NB4 (cell line): ENCODE results near the gene ADGRA1.

Experiments
- TF ChIP-seq, protein P1 (sequence below): IDR thresholded peaks from one replicate; pipeline ENCODE4 v1.5.1; 2012; ENCODE audit warnings: low read depth, low read length
- TF ChIP-seq, protein P2 (sequence below): IDR thresholded peaks from 2 replicates; pipeline ENCODE4 v1.6.1; 2011; ENCODE audit warnings: low read depth, low read length

DNA sequence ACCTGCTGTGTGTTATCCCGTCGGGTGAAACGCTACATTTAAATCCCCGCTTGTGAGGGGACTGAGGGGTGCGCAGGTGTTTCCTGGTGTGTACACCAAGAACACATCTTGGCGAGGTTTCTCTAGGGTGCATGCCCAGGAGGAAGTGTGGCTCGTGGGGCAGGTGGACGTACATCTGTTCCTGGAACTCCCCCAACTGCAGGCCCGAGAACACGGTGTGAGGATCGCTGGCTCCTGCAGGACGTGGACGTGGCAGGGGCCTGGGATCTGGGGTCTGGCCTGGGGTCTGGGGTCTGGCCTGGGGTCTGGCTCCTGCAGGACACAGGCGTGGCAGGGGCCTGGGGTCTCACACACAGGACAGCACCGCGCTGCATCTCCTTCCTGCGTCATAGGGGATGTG, 82.4 kb downstream of the ADGRA1 start:
- TF ChIP-seq, protein P1, sequence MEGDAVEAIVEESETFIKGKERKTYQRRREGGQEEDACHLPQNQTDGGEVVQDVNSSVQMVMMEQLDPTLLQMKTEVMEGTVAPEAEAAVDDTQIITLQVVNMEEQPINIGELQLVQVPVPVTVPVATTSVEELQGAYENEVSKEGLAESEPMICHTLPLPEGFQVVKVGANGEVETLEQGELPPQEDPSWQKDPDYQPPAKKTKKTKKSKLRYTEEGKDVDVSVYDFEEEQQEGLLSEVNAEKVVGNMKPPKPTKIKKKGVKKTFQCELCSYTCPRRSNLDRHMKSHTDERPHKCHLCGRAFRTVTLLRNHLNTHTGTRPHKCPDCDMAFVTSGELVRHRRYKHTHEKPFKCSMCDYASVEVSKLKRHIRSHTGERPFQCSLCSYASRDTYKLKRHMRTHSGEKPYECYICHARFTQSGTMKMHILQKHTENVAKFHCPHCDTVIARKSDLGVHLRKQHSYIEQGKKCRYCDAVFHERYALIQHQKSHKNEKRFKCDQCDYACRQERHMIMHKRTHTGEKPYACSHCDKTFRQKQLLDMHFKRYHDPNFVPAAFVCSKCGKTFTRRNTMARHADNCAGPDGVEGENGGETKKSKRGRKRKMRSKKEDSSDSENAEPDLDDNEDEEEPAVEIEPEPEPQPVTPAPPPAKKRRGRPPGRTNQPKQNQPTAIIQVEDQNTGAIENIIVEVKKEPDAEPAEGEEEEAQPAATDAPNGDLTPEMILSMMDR, result no peak
- TF ChIP-seq, protein P2, sequence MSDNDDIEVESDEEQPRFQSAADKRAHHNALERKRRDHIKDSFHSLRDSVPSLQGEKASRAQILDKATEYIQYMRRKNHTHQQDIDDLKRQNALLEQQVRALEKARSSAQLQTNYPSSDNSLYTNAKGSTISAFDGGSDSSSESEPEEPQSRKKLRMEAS, result no peak
